ENCODE data around the gene CEP20.
"Not testable (repeated sequence)": the region's sequence is repeated elsewhere in the genome, so short reads cannot be mapped to it uniquely, and the experiment has no call there.

The CEP20 gene

DNA sequence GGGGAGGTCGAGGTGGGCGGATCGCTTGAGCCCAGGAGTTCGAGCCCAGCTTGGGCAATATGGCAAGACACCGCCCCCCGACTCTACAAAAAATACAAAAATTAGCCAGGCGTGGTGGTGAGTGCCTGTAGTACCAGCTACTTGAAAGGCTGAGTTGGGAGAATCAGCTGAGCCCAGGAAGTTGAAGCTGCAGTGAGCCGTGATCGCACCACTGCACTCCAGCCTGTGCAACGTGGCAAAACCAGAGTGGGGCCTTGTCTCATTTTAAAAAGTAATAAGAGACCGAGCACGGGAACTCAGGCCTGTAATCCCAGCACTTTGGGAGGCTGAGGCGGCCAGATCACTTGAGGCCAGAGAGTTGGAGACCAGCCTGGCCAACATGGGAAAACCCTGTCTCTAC is 36.6 kb upstream of the CEP20 start:
- no peak for DNase-seq (ENCODE audit: extremely low read depth, low read depth)
- TF ChIP-seq, protein P1, sequence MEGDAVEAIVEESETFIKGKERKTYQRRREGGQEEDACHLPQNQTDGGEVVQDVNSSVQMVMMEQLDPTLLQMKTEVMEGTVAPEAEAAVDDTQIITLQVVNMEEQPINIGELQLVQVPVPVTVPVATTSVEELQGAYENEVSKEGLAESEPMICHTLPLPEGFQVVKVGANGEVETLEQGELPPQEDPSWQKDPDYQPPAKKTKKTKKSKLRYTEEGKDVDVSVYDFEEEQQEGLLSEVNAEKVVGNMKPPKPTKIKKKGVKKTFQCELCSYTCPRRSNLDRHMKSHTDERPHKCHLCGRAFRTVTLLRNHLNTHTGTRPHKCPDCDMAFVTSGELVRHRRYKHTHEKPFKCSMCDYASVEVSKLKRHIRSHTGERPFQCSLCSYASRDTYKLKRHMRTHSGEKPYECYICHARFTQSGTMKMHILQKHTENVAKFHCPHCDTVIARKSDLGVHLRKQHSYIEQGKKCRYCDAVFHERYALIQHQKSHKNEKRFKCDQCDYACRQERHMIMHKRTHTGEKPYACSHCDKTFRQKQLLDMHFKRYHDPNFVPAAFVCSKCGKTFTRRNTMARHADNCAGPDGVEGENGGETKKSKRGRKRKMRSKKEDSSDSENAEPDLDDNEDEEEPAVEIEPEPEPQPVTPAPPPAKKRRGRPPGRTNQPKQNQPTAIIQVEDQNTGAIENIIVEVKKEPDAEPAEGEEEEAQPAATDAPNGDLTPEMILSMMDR (IDR thresholded peaks at IDR 0.05; ENCODE audit: low read depth, low read length) = no peak

DNA sequence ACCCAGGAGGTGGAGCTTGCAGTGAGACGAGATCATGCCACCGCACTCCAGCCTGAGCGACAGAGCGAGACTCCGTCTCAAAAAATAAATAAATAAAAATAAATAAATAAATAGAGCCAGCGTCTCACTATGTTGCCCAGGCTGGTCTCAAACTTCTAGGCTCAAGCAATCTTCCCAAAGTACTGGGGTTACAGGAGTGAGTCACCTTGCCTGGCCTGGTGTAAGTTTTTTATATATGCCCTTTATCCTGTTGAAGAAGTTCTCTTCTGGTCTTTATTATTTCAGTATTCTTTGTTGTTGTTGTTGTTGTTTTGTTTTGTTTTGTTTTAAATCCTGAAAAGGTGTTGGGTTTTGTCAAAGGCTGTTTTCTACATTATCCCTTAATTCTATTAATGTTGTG is 30.9 kb upstream of the CEP20 start:
- TF ChIP-seq, protein P1 (IDR thresholded peaks at IDR 0.05; ENCODE audit: low read depth, low read length) = no peak
- DNase-seq (ENCODE audit: extremely low read depth, low read depth) = no peak

DNA sequence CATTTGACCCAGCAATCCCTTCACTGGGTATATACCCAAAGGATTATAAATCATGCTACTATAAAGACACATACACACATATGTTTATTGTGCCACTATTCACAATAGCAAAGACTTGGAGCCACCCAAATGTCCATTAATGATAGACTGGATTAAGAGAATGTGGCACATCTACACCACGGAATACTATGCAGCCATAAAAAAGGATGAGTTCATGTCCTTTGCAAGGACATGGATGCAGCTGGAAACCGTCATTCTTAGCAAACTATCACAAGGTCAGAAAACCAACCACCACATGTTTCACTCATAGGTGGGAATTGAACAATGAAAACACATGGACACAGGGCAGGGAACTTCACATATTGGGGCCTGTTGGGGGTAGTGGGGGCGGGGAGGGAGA is 29.9 kb upstream of the CEP20 start:
- not testable (repeated sequence) for DNase-seq (ENCODE audit: extremely low read depth, low read depth)

DNA sequence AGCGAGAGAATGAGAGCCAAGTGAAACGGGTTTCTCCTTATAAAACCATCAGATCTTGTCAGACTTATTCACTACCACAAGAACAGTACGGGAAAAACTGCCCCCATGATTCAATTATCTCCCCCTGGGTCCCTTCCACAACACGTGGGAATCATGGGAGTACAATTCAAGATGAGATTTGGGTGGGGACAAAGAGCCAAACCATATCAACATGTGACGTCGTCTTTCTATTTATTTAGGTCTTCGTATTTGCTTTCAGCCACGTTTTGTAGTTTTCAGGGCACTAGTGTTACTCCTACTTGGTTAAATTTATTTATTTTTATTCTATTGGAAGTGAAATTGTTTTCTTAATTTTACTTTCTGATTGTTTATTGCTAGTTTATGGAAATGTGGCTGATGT is 27.9 kb upstream of the CEP20 start:
- TF ChIP-seq, protein P1 (IDR thresholded peaks at IDR 0.05; ENCODE audit: low read depth, low read length) = no peak

DNA sequence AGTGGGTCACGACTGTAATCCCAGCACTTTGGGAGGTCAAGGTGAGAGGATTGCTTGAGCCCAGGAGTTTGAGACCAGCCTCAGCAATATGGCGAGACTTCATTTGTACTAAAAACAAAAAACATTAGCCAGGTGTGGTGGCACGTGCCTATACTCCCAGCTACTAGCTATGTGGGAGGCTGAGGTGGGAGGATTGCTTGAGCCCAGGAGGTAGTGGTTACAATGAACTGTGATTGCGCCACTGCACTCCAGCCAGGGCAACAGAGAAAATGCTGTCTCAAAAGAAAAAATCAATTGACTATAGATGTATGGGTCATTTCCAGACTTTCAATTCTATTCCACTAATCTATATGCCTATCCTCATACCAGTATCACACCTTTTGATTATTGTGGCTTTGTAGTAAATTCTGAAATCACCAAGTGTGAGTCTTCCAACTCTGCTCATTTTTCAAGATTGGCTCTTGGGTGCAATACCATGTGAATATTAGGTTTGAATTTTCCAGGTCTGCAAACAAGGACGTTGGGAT is 27.2 kb upstream of the CEP20 start:
- DNase-seq (ENCODE audit: extremely low read depth, low read depth) = no peak
- TF ChIP-seq, protein P1 (IDR thresholded peaks at IDR 0.05; ENCODE audit: low read depth, low read length) = no peak

More for the DNA sequence above, 27.9 kb upstream of the CEP20 start:
- DNase-seq (ENCODE audit: extremely low read depth, low read depth) = no peak

DNA sequence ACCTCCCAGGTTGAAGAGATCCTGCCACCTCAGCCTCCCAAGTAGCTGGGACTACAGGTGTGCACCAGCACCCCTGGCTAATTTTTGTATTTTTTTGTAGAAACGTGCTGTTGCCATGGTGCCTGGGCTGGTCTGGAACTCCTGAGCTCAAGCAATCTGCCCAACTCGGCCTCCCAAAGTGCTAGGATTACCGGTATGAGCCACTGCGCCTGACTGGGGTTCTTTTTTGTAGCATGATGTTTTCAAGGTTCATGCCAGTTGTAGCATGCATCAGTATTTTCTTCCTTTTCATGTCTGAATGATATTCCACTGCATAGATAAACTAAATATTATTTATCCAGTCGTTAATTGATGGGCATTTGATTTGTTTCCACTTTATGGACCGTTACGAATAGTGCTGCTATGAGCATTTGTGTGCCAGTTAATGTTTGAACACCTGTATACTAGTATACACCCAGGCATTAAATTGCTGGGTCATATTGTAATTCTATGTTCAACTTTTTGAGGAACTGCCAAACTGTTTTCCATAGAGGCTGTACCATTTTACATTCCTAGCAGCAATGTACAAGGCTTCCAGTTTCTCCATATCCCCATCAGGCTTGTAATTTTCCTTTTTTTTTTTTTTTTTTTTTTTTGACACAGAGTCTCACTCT is 24.8 kb upstream of the CEP20 start:
- TF ChIP-seq, protein P1 (IDR thresholded peaks at IDR 0.05; ENCODE audit: low read depth, low read length) = no peak
- DNase-seq (ENCODE audit: extremely low read depth, low read depth) = no peak

DNA sequence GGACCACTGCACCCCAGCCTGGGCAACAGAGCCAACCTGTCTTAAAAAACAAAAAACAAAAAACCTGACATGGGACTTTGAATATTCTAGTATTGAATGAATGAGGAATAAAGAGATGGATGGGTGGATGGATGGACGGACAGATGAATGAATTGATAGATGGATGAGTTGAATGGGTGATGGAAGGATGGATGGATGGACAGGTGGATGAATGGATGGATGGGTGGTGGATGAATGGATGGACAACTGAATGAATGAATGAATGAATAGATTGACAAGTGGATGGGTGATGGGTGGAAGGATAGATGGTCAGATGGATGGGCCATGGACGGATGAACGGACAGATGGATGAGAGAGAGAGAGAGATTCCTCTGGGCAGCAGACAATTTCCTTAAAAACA is 22.8 kb upstream of the CEP20 start:
- TF ChIP-seq, protein P1 (IDR thresholded peaks at IDR 0.05; ENCODE audit: low read depth, low read length) = no peak
- no peak for DNase-seq (ENCODE audit: extremely low read depth, low read depth)

Measured in AG09319 (cell line).